Superior temporal gyrus (tissue), 1 donor: ENCODE measurements around the gene KCNIP1.

Source experiments
- DNase-seq: peaks from one replicate; pipeline ENCODE4 v3.0.0-alpha.2; 2016; ENCODE audit errors: extremely low spot score

KCNIP1 gene

DNA sequence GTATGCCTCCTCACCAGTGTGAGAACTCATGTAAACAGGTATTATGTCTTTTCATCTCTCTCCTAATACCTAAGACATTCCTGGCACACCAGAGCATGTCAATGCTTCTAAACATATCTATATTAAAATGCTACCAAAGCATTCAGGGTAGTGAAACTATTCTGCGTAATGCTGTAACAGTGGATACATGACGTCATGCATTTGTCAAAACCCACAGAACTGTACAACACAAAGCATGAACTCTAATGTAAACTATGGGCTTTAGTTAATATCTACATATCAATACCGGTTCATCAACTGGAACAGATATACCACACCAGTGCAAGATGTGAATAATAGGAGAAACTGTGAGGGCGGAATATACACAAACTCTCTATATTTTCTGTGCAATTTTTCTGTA, 207.5 kb downstream of the KCNIP1 start:
- DNase-seq: no peak

DNA sequence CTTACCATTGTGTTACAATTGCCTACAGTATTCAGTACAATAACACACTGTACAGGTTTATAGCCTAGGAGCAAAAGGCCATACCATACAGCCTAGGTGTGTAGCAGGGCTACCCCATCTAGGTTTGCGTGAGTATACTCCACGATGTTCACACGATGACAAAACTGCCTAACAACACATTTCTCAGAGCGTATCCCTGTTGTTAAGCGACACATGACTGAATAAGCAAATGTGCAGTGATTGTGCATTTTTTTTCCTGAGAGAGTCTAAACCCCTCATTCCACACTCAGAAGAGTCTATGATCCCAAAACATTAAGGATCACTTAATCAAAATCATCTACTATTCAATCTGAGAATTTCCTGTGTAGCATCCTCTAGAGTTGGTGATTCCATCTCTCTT, 211.3 kb downstream of the KCNIP1 start:
- DNase-seq: no peak

DNA sequence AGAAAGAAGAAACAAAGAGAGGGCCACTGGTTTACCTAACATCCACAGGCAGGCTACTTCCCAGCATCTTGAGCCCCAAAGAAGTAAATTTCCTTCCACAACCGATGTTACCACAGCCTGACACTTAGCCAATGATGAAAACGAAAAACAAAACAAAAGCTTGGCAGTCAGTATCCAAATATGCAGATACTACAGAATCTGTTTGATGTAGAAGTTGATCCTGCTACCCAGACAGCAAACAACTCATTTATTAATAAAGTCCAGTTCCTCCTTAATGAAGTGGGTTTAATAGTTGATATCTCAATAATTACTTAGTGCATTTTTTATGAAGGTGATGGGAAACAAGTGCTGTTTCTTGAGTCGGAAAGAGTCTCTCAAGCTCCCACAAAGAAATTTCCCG, 212.6 kb downstream of the KCNIP1 start:
- no peak for DNase-seq

DNA sequence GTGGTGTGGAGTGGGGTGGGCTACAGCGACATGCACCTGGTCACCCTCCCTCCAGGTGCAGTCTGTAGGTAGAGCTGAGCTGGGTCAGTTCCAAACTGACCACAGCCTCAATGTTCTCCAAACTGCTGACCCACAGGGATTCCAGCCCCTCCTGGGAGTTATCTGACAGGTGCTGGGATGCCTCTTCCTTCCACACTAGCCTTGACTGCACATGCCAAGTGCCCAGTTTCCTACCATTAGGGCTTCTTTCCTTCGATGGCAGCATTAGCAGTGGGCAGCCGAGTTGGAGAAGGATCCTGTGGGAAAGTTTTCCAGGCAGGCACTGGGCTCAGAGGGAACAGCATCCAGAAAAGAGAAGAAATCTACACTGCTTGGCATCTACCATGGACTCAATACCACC, 215.7 kb downstream of the KCNIP1 start:
- DNase-seq: no peak

DNA sequence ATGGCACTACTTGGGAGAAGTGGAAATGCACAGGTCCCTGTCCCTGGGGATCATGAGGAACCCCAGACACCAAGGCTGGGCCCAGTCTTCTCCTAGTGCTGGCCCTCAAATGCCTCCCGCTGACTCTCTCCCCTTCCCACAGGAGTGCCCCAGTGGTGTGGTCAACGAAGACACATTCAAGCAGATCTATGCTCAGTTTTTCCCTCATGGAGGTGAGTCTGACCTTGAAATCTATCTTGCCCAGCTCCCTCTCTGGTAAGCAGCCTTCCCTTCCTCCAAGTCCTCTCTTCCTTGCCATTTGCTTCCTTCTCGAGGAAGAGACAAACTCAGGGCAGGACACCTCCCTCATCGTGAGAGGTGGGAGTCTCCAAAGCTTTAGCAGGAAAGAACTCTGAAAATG, 216.4 kb downstream of the KCNIP1 start:
- no peak for DNase-seq

DNA sequence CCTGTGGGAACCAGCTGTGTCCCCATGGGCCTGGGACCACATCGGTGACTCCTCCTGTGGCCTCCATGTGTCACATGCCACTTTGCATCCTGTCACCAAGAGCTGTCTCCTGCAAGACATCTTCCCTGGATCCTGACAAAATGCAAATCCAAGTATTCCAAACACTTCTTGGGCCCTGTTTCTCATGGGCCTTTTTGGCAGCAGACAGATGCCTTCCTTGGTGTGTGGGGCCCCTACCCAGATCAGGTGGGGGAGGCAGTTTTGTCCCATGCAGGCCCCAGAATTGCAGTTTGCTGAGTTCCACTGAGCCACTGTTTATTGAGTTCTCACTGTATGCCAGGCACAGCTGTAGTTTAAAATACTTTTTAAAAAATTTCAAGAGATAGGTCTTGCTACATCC, 217.2 kb downstream of the KCNIP1 start:
- no peak for DNase-seq

DNA sequence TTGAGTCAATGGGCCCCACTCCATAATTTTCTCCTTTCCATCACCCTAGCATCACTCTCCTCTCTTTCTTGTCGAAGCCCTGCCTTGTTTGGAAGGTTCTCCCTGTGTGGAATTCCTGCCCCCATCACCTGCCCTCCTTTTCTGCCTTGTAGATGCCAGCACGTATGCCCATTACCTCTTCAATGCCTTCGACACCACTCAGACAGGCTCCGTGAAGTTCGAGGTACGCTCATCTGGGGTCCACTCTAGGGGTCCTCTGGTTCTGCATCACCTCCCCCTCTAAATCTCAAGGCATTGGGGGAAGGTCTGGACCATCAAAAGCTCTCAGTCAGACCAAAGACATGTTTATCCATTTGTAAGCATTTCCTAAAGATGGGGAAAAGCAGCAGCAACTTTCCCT, 217.9 kb downstream of the KCNIP1 start:
- DNase-seq: no peak

DNA sequence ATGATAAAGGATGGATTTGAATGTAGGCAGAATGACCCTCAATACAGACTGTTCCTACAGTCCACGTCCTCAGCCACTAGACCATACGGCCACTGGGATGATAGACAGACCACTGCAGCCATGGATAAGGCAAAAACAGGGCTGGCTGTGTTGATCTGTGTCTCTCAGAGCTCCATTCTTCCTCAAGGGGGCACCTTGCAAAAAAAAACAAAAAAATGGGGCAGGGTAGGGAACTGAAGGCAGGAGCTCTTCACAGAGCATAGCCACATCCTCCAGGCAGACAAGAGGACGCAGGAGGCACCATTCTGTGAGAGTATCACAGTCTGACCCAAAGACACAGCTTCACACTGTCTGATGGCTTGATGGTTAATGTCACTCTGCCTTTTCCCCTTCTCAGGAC, 218.5 kb downstream of the KCNIP1 start:
- no peak for DNase-seq

DNA sequence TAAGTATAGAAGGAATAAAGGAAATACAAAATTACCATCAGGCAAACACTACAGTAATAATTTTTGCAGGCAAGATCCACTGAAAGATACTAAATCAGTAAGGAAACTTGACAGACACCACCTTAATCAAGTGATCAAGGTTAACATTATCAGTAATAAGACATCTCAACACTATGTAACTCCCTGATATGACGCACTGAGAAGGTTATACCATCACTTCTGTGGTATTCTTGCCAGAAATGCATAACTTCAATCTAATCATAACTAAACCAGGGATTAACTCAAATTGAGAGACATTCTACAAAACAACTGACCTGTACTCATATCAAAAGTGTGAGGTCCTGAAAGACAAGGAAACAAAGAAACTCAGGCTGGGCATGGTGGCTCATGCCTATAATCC, 227.2 kb downstream of the KCNIP1 start:
- no peak for DNase-seq

DNA sequence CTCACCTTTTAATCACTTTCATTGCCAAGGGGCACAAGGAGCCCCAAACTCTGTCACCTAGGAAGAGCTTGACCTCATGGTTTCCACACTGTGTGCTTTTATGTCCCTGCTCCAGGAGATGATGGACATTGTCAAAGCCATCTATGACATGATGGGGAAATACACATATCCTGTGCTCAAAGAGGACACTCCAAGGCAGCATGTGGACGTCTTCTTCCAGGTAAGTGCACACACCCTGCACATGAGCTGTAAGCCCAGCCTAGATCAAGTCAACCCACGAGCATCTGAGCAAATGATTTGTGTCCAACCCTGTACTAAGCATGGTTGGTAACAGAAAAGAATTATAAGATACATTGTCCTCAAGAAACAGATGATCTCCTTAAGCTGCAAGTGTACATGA, 228.9 kb downstream of the KCNIP1 start:
- DNase-seq: no peak

DNA sequence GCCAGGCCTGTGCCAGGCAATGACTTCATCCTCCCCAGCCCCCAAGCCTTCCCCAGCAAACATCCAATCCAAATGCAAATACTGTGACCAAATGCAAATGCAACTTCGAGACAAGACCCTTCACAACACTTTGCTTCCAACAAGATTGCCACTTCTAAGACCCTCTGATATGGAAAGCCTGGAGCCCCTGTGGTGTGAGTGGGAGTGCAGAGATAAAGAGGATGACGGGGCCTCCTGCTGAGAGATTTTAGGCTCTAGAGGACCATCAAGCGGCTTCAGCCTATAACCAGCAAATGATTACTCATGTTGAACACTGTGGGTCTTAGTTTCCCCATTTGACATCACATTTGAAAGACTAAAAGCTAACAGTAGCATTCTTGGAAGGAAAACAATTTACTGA, 233.1 kb downstream of the KCNIP1 start:
- no peak for DNase-seq

DNA sequence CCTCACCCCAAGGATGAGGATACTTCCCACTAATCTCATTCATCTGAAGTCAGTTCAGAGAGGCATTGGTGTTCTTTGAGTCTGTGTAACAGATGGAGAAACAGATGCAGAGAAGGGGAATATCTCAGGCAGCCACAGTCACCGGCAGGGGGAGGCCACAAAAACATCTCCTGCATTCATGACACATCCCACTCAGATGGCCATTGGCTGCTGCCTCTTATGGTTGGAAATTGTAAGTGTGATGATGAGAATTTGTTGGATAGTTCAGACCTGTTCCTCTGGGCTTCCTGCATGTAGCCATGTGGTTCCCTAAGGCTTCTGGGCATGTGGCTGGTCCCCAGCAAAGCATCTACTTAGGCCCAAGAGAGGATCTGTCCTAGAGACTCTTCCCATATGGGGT, 233.8 kb downstream of the KCNIP1 start:
- DNase-seq: peak; percentile 17

DNA sequence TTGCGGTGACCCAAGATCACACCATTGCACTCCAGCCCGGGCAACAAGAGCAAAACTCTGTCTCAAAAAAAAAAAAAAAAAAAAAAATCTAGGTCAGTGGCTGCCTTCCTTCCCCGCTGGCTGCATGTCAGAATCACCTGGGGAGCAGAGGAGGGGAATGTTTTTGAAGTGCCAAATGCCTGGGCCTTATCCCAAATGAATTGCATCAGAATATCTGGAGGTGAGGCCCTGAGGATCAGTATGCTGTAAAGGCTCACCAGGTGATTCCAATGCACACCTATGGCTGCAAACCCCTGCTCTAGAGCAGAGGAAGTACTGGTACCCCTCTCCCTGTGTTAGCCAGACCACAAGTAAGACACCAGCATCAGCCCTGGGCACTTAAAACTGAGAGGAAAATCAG, 235.0 kb downstream of the KCNIP1 start:
- DNase-seq: no peak

DNA sequence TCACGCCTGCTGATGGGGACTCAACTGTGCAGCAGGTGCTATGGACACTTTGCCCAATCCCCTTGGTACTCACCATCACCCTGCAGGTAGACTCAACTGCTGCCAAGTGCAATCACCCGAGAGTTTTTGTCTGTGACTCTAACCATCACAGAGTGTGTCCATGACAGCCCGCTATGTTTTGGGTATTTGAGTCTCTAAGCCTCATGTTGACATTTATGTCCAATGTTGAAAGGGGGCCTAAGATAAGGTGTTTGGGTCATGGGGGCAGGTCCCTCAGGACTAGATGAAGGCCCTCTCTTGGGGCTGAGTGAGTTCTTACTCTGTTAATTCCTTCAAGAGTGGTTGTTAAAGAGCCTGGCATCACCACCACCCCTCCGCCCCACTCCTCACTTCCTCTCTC, 235.6 kb downstream of the KCNIP1 start:
- no peak for DNase-seq

DNA sequence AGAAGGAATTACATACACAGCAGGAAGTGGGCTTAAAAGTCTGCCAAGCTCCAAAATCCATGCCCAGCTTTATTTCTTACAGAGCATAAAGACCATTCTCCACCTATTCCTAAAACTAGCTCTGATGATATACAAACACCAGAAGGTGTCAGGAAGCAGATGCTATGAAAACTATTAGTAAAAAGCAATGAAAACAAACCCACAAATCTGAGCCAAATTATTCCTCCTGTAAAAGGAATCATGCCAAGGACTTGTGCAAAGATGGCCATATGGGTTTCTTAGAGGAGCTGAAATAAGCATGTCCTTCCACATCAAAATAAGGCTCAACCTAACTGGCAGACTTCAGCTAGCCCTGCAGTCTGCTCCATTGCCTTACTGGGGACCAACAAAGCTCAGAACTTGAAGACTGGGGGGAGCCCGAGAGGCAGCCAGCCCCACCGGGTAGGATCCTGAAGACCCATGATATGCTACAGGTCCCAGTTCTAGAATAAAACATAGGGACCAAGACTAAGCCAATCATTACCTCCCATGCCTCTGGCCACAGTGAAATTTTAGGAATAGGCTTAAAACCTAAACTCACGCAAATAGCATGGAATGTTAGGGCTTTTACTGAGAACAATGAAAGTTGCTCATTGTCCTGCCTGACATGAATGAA, 236.9 kb downstream of the KCNIP1 start:
- peak; percentile 22 for DNase-seq

DNA sequence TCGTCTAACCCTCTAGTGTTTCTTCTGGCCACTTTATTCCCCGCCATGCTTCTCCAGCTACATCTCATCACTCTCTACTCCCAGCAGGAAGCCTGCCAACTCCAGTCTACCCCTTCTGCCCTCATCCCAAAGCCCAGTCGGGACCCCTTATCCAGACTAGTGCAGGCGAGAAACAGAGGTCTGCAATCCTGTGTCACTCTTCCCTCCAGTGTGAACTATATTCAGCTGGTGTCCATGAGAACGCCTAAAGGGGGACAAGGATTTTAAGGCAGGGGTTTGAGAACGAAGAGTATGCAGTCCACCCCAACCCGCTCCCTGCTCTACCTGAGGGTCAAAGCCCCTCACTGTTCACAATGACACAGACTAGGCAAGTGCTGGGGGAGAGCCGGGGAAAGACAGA, 238.0 kb downstream of the KCNIP1 start:
- DNase-seq: no peak

DNA sequence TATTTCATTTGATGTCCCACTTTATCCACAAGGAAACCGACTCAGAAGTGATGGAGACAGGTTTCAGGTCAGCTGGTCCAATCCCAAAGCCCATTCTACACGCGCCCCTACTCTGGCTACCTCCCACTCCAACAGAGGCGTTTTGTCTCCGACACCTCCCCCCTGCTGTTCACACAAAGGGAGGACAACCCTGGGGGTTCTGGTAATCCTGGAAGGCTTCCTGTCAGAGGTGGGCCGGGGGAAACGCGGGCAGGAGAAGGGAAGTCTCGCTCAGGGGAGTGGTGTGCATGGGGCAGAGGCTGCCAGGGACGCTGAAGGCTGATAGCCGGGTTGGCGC, 240.0 kb downstream of the KCNIP1 start:
- DNase-seq: no peak

DNA sequence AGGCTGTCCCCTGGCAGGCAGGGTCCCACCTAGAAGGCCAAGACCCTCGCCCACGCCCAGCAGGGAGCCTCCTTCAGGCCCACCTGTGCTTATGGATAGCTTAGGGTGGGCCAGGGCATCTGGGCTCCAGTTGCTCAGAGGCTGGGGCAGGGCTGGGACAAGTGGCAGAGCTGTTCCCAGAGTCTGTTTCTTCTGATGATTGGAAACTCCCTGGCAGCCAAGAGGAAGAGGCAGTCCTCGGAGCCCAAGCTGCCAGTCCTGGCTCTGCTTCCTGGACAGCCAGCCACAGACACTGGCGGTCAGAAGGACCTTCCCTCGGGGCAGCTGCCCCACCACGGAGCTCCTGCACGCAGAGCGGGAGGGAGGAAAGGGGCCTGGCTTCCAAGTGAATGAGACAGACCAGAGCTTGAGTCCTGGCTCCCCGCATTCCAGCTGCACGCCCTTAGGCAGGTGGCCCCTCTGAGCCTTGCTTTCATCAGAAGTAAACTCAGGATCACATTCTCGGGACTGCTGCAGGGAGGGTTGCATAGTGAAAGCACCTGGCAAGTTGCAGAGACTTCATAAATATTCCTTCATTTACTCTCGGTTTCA, 241.8 kb downstream of the KCNIP1 start:
- no peak for DNase-seq

DNA sequence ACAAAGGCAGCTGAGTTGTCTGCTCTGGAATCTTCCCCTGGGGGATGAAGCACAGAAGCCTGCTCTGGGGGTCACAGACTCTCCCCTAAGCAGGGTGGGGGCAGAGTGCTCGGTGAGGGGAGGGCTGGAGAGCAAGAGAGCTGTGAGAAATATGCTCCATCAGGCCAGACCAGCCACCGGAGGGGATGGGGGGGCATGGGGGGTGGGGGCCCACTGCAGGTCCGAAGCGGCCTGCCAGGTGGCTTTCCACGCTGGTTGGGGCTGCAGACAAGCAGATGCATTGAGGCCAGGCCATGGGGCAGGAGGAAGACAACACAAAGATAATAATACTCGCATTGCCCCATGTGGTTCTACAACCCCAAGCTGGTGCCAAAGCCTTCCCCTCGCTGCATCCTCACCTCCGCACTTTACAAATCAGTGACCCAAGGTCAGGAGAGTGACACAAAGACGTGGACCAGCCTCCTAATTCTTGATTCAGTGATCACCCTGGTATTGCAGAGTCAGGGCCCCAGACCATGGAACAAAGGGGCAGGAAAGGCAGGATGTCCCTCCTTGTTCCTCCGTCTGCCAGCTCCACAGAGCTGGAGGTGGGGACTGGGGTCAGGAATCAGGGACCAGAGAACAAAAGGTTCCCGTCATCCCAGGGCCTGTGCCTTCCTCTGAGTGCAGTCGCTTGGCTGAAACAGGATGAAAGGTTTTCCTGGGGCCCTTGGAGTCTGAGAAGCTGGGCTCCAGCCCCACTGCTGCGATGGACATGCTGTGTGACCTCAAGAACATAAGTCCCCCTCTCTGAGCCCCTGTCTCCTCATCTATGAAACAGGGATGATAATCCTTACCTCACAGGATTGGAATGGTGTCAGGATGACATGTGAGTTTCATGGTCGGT, 242.5 kb downstream of the KCNIP1 start:
- no peak for DNase-seq

DNA sequence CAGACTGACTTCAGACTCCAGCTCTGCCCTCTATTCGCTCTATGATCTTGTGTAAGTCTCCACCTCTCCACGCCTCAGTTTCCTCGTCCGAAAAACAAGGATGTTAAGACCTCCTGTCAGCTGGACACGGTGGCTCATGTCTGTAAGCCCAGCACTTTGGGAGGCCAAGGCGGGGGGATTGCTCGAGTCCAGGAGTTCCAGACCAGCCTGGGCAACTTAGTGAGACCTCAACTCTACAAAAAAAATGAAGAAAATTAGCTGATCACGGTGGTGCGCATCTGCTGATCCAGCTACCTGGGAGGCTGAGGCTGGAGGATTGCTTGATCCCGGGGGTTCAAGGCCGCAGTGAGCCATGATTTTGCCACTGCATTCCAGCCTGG, 243.1 kb downstream of the KCNIP1 start:
- no peak for DNase-seq

DNA sequence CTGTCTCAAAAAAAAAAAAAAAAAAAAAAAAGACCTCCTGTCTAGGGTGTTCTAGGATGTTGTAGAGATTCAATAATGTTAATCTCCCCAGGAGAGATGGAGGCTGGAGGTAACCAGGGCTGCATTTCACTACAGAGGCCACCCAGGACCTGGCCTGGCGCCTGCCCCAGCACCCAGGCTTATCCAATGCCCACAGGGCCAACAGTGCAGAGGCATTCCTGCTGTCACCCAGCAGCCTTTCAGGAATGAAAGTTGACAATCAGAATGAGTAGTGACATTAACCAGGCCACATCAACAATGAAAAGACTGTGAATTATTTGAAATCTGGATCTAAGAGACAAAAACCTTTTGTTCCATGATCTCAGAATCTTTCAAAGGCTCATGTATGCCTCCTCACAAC, 243.5 kb downstream of the KCNIP1 start:
- no peak for DNase-seq

DNA sequence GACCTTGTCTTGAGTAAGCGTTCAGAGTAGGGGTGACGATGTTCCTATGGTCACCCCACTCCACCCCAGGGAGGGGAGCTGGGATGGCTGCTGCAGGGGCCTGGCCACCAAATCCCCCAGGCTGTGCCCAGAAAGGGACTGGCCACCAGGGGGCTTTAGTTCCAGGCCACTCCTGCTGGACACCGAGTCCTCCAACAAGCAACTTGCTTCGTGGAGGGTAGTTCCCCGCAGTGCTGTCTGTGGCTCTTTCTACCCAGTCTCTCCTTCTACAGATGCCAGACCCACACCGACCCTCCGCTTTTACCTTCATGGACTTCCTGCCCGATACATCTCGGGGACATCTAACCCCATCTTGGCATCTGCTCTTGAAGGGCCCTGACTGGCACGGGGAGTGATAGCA, 244.0 kb downstream of the KCNIP1 start:
- no peak for DNase-seq

DNA sequence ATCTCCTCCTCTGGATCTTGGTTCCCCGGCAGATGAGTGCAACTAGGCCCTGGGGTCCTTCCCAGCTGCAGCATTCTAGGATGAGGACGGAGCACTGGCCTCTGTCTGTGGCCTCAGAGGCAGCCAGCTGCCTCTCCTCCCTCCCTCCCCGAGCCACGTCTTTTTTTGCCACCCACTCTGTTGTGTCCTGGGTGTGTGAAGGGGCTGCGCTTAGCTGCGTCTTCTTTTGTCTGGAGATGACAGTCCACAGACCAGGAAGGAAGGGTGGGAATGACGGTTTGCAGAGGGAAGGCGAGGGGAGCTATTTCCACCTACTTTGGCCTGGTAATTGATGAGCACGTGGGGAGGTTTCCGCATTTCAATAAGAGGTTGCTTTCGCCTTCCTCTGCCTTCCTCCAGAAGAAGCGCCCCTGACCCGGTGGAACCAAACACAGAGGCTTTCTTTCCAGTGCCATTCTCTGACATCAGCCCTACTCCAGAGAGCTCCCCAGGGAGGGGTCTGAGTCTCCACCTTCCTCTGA, 245.2 kb downstream of the KCNIP1 start:
- no peak for DNase-seq
